Breast epithelium (tissue), 4 donors: Measurements from ENCODE around the gene NOX5. TPM values are rescaled to one million over a fixed set of nuclear protein-coding genes. Genes with fewer than 3 reads are reported as not detected.

Experiments used
- DNase-seq, 2 donors: peaks; one replicate each; pipeline ENCODE4 v3.0.0-alpha.2; 2019; ENCODE audit warnings: low spot score in 2 of 2
- H3K27ac ChIP-seq, 2 donors: fragments of 200-600 bp; sonication (generic) in 1 of 2; one replicate each; pipeline ENCODE4 v1.5.1; 2016 to 2019; ENCODE audit warnings: mild to moderate bottlenecking in 1 of 2
- H3K27me3 ChIP-seq, 2 donors: fragments of 200-600 bp; sonication (generic) in 1 of 2; one replicate each; pipeline versions ENCODE4 v1.5.1 to v1.6.0; 2017 to 2019; ENCODE audit warnings: control low read depth in 1 of 2, mild to moderate bottlenecking in 1 of 2
- H3K36me3 ChIP-seq: fragments of 200-600 bp; one replicate; pipeline ENCODE4 v1.5.1; 2019
- H3K4me1 ChIP-seq, 2 donors: fragments of 200-600 bp; sonication (generic); one replicate each; pipeline ENCODE4 v1.5.1; 2016 to 2019; ENCODE audit warnings: control low read depth in 1 of 2
- H3K4me3 ChIP-seq, 3 donors: fragments of 200-600 bp; sonication (generic); 1 replicate in 2 of 3; 2 replicates in 1 of 3; pipeline ENCODE4 v1.5.1; 2016 to 2019; ENCODE audit warnings: mild to moderate bottlenecking in 3 of 3, moderate library complexity in 2 of 3
- H3K9me3 ChIP-seq, 2 donors: fragments of 200-600 bp; sonication (generic) in 1 of 2; one replicate each; pipeline ENCODE4 v1.5.1; 2016 to 2019; ENCODE audit warnings: control low read depth in 1 of 2
- CTCF ChIP-seq, 3 donors: fragments of 450-650 bp; IDR thresholded peaks; one replicate each; pipeline ENCODE4 v1.5.1; 2016 to 2017; ENCODE audit warnings: antibody characterized with exemption in 3 of 3, mild to moderate bottlenecking in 3 of 3, moderate library complexity in 3 of 3
- POLR2A ChIP-seq: fragments of 450-650 bp; IDR thresholded peaks from one replicate; pipeline ENCODE4 v1.6.1; 2016; ENCODE audit warnings: antibody characterized with exemption, mild to moderate bottlenecking, moderate library complexity
- POLR2AphosphoS5 ChIP-seq, 3 donors: sonication (generic); formaldehyde crosslinking; IDR thresholded peaks; one replicate each; pipeline ENCODE4 v1.6.1; 2017; ENCODE audit warnings: antibody characterized with exemption in 3 of 3
- intact Hi-C: fragments of 100-400 bp; cut with DNase I; formaldehyde crosslinking; loops from one replicate; pipeline ENCODE4 v1.15.1; 2023; ENCODE audit warnings: low total_unique reads
- total RNA-seq, 3 donors: library from RNA; depleted of rRNA; stranded (reverse); fragments of >200 nt; gene quantifications; one replicate each; pipeline ENCODE4 v1.1.0, GENCODE V29; 2016

Gene NOX5
- total RNA-seq, 3 donors from 2014 or later = 1.0 to 2.6 (median 1.9) TPM

- H3K4me3 ChIP-seq = no peak overlapping the region
- no peaks in the 10 kb centered on the region for H3K36me3 ChIP-seq
- no peak overlapping the region for H3K27ac ChIP-seq
- TF ChIP-seq POLR2A (no peak), CTCF (IDR thresholded peaks at IDR 0.05) (no peak)
- no peaks in the 10 kb centered on the region for H3K27me3 ChIP-seq
- H3K9me3 ChIP-seq = no peaks in the 10 kb centered on the region
- intact Hi-C loops = no loop called here
- H3K4me1 ChIP-seq = no peaks in the 10 kb centered on the region
- no peak for DNase-seq
These were observed 55.9 kb downstream of the NOX5 start for GRCh38 chr15:69070396-69070795.

- Histone ChIP-seq H3K27ac (no peak overlapping the region), H3K4me3 (no peak overlapping the region), H3K4me1 (no peaks in the 10 kb centered on the region), H3K36me3 (no peaks in the 10 kb centered on the region), H3K27me3 (no peaks in the 10 kb centered on the region), H3K9me3 (no peaks in the 10 kb centered on the region)
- no peak for DNase-seq
- intact Hi-C loops = no loop called here
- TF ChIP-seq POLR2A = no peak
- no peak for TF ChIP-seq CTCF (IDR thresholded peaks at IDR 0.05)
- TF ChIP-seq POLR2AphosphoS5 (IDR thresholded peaks at IDR 0.05) = no peak
These were observed 56.8 kb downstream of the NOX5 start for GRCh38 chr15:69071260-69071659.

- no peaks in the 10 kb centered on the region for H3K36me3 ChIP-seq
- no peak overlapping the region for H3K27ac ChIP-seq
- no peak for TF ChIP-seq POLR2A
- TF ChIP-seq CTCF (IDR thresholded peaks at IDR 0.05) = no peak
- TF ChIP-seq POLR2AphosphoS5 (IDR thresholded peaks at IDR 0.05) = no peak
- no peak for DNase-seq
- H3K4me3 ChIP-seq = no peak overlapping the region
- no peaks in the 10 kb centered on the region for H3K9me3 ChIP-seq
- intact Hi-C loops = no loop called here
- H3K4me1 ChIP-seq = no peaks in the 10 kb centered on the region
- no peaks in the 10 kb centered on the region for H3K27me3 ChIP-seq
These were observed 58.4 kb downstream of the NOX5 start for GRCh38 chr15:69072906-69073305.

GRCh38 chr15:69074001-69074842 lies 59.7 kb downstream of the NOX5 start:
- intact Hi-C loops = loop anchor here (2.0 kb wide), 1 partner anchor 39 kb away; no protein-coding TSS in a partner anchor
- Histone ChIP-seq H3K36me3 (no peaks in the 10 kb centered on the region), H3K9me3 (no peaks in the 10 kb centered on the region), H3K4me1 (no peaks in the 10 kb centered on the region), H3K27me3 (no peaks in the 10 kb centered on the region), H3K27ac (peak overlapping the region; percentile 75), H3K4me3 (peak overlapping the region; percentile 59 to 72 (median 69))
- DNase-seq = peak; percentile 44 to 74
- TF ChIP-seq POLR2AphosphoS5 (IDR thresholded peaks at IDR 0.05) = no peak
- no peak for TF ChIP-seq CTCF (IDR thresholded peaks at IDR 0.05)
- no peak for TF ChIP-seq POLR2A

GRCh38 chr15:69074843-69075224 lies 60.3 kb downstream of the NOX5 start:
- H3K4me1 ChIP-seq = no peaks in the 10 kb centered on the region
- no peak for TF ChIP-seq POLR2AphosphoS5 (IDR thresholded peaks at IDR 0.05)
- TF ChIP-seq POLR2A = no peak
- no peak for TF ChIP-seq CTCF (IDR thresholded peaks at IDR 0.05)
- H3K4me3 ChIP-seq = peak overlapping the region; percentile 59 to 72 (median 69)
- H3K27ac ChIP-seq = no peak overlapping the region
- no peak for DNase-seq
- intact Hi-C loops = loop anchor here (2.0 kb wide), 1 partner anchor 40 kb away; no protein-coding TSS in a partner anchor
- no peaks in the 10 kb centered on the region for H3K36me3 ChIP-seq
- H3K27me3 ChIP-seq = no peaks in the 10 kb centered on the region
- H3K9me3 ChIP-seq = no peaks in the 10 kb centered on the region
